HEK293T (cell line): ENCODE measurements around the gene SLC47A1.
"Not testable (repeated sequence)": the region's sequence is repeated elsewhere in the genome, so short reads cannot be mapped to it uniquely, and the experiment has no call there.

Experiments
- CTCF ChIA-PET: fragments of 350-600 bp; formaldehyde crosslinking; extraction: SDS; loops from one replicate; lab custom pipeline; 2021; ENCODE audit warnings: antibody characterized with exemption, inconsistent platforms; lab: Yijun Ruan, JAX
- POLR2A ChIA-PET: fragments of 350-600 bp; formaldehyde crosslinking; extraction: SDS; loops from one replicate; lab custom pipeline; 2020; ENCODE audit warnings: antibody characterized with exemption, inconsistent platforms; lab: Yijun Ruan, JAX
- DNase-seq: peaks from one replicate; pipeline ENCODE4 v3.0.0; 2012; ENCODE audit warnings: mixed read lengths; ENCODE audit errors: extremely low spot score
- ARNT ChIP-seq: fragments of 450-650 bp; IDR thresholded peaks from 2 replicates; pipeline ENCODE4 v1.6.1; 2017; ENCODE audit warnings: mild to moderate bottlenecking
- BHLHE40 ChIP-seq: fragments of 450-650 bp; IDR thresholded peaks from 2 replicates; pipeline ENCODE4 v1.6.1; 2016; ENCODE audit warnings: mild to moderate bottlenecking, moderate library complexity, borderline replicate concordance
- CTBP1 ChIP-seq: fragments of 450-650 bp; IDR thresholded peaks from 2 replicates; pipeline ENCODE4 v1.6.1; 2016; ENCODE audit warnings: borderline replicate concordance
- ELF4 ChIP-seq: fragments of 450-650 bp; IDR thresholded peaks from 2 replicates; pipeline ENCODE4 v1.6.1; 2017; ENCODE audit warnings: antibody characterized with exemption
- FOXA1 ChIP-seq: fragments of 450-650 bp; IDR thresholded peaks from 2 replicates; pipeline ENCODE4 v1.6.1; 2016; ENCODE audit warnings: mild to moderate bottlenecking
- FOXK2 ChIP-seq: fragments of 450-650 bp; IDR thresholded peaks from 2 replicates; pipeline ENCODE4 v1.6.1; 2016; ENCODE audit warnings: mild to moderate bottlenecking
- FOXM1 ChIP-seq: fragments of 450-650 bp; IDR thresholded peaks from 2 replicates; pipeline ENCODE4 v1.6.1; 2017; ENCODE audit warnings: mild to moderate bottlenecking, borderline replicate concordance
- HDGF ChIP-seq: fragments of 450-650 bp; IDR thresholded peaks from 2 replicates; pipeline ENCODE4 v1.6.1; 2017; ENCODE audit warnings: antibody characterized with exemption, borderline replicate concordance
- L3MBTL2 ChIP-seq: fragments of 450-650 bp; conservative IDR thresholded peaks from 2 replicates; pipeline ENCODE4 v1.6.1; 2016; ENCODE audit warnings: mild to moderate bottlenecking
- LEF1 ChIP-seq: fragments of 450-650 bp; IDR thresholded peaks from 2 replicates; pipeline ENCODE4 v1.6.1; 2017; ENCODE audit warnings: mild to moderate bottlenecking, borderline replicate concordance
- NFRKB ChIP-seq: fragments of 450-650 bp; IDR thresholded peaks from 2 replicates; pipeline ENCODE4 v1.6.1; 2016; ENCODE audit warnings: mild to moderate bottlenecking, moderate library complexity
- SP1 ChIP-seq: fragments of 450-650 bp; IDR thresholded peaks from 2 replicates; pipeline ENCODE4 v1.6.1; 2017
- SUZ12 ChIP-seq: fragments of 450-650 bp; IDR thresholded peaks from 2 replicates; pipeline ENCODE4 v1.6.1; 2016; ENCODE audit warnings: mild to moderate bottlenecking
- TARDBP ChIP-seq: fragments of 450-650 bp; IDR thresholded peaks from 2 replicates; pipeline ENCODE4 v1.6.1; 2016
- ZNF384 ChIP-seq: fragments of 450-650 bp; IDR thresholded peaks from 2 replicates; pipeline ENCODE4 v1.6.1; 2016
- TF ChIP-seq, protein P1 (sequence below): fragments of 450-650 bp; IDR thresholded peaks from 2 replicates; pipeline ENCODE4 v1.6.1; 2016

SLC47A1 gene

DNA sequence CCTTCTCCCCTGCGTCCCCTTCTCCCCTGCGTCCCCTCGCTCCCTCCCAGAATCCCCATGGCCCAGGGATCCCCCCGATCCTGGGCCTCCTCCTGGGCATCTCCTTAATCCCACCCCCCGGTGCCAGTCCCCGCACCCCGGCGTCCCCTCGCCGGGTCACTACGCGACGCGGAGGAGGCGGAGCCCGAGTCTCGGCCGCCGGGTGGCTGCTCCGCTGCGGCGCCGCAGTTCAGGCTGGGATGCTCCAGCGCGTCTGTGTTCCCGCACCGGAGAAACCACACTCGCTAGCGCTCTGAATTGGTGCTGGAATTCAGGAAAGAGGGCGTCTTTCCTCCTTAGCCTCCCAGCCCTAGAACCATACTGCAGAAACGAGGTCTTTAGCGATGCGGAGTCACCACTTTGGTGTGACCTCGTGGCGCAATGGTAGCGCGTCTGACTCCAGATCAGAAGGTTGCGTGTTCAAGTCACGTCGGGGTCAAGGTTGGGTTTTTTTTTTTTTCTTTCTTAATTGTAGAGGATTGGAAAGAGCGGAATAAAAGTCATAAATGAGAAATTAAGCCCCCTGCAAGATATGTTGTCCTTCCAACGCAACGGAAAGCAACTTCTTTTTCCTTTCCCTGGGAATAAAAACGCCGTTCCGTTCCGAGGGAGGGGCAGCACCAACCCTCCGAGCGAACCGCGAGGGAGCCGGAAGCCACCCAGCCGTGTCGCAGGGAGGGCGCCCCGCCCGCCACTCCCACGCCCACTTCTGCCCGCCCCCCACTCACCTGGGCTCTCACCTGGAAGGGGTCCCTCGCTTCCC is 25.7 kb upstream of the SLC47A1 start:
- POLR2A ChIA-PET: no interaction called here
- CTCF ChIA-PET: no interaction called here
- DNase-seq: peak; percentile 88
- TF ChIP-seq L3MBTL2 (peak; percentile 49; the same call in 1 of the 2 replicates), FOXK2 (no peak), TARDBP (peak; percentile 65; the same call in 1 of the 2 replicates), CTBP1 (peak; percentile 77; the same call in 1 of the 2 replicates), LEF1 (no peak), ZNF384 (peak; percentile 94), SP1 (no peak), FOXA1 (no peak), ELF4 (no peak)
- TF ChIP-seq, protein P1, sequence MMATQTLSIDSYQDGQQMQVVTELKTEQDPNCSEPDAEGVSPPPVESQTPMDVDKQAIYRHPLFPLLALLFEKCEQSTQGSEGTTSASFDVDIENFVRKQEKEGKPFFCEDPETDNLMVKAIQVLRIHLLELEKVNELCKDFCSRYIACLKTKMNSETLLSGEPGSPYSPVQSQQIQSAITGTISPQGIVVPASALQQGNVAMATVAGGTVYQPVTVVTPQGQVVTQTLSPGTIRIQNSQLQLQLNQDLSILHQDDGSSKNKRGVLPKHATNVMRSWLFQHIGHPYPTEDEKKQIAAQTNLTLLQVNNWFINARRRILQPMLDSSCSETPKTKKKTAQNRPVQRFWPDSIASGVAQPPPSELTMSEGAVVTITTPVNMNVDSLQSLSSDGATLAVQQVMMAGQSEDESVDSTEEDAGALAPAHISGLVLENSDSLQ: no peak

DNA sequence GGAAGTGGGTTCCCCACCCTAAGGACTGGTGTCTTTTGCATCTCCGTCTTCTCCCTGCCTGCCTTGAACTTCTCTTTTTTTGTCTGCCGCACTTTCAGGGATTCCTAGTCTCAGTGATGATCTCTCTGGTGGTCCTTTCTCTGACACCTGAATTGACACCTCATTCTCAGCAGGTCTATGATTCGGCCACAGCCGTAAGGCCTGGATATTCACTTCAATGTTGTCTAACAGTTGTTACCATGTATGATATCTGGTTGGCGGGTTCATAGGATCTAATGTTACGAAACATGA is 25.1 kb upstream of the SLC47A1 start:
- TF ChIP-seq, protein P1: no peak
- no peak for TF ChIP-seq L3MBTL2
- TF ChIP-seq HDGF: no peak
- TF ChIP-seq BHLHE40: no peak
- no peak for TF ChIP-seq ELF4
- ChIA-PET CTCF (no interaction called here), POLR2A (no interaction called here)
- DNase-seq: no peak

- CTCF ChIA-PET, DNase-seq: not testable (repeated sequence)
- POLR2A ChIA-PET: interaction anchor here (1.4 kb wide), 1 partner anchor 139 kb away, joined by 4 read pairs; the partner anchor contains the start of gene ALDH3A2
These were observed 24.3 kb upstream of the SLC47A1 start for GRCh38 chr17:19509281-19509852.

DNA sequence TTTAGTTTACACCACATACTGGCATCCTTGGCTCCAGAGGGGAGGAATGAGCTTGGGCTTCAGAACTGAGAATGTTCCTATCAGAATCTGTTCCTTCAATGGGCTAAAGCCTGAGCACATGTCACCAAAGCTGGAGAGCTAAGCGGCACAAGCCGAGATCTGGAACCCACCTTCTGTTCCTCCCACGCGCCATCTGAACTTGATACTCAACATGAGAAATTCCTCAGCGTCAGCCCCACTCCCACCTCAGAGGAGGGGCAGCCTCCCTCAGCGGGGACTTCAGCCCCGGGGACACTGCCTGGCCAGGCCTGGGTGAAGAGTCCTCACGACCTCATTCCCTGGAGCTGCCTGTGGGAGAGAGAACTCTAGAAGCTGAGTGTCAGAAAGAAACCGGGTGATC is 22.8 kb upstream of the SLC47A1 start:
- no peak for DNase-seq
- CTCF ChIA-PET: interaction anchor here (1.0 to 1.2 kb wide), 3 partner anchors 23 to 252 kb away, joined by 3 to 4 read pairs (median 3); partner anchors contain the start of genes ALDH3A2 and SLC47A1
- TF ChIP-seq NFRKB (no peak), SUZ12 (no peak), FOXM1 (no peak), L3MBTL2 (peak; percentile 69)
- POLR2A ChIA-PET: interaction anchor here (1.1 to 1.7 kb wide), 2 partner anchors 134 to 138 kb away, joined by 3 to 15 read pairs; partner anchors contain the start of gene ALDH3A2

DNA sequence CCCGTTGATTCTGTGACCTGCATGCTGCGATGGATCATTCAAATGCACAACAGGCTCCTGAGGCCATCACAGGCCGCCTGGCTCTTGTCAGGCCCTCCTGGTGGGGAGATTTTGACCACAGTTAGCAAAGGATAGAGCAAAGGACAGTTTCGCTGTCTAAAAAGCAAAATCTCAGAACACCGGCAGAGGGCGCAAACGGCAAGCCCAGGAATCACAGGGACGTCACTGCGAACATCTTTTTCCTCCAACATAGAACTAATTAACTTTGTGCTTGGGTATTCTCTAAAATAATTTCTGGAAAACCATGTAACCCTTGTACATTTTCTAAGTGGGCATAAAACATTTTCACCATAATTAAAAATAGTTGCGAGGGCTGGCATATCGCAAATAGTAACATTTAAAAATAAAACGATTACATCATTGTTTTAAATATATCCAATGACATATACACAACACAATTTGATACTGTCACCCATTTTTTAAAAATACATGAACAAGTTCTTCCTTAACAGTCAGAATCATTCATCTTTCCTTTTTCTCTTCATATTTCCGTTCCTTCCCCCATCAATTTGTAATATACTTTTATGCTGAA is 19.7 kb upstream of the SLC47A1 start:
- CTCF ChIA-PET: interaction anchor here (1.0 to 2.3 kb wide), 7 partner anchors 16 to 252 kb away, joined by 3 to 22 read pairs (median 4); no protein-coding TSS in a partner anchor

DNA sequence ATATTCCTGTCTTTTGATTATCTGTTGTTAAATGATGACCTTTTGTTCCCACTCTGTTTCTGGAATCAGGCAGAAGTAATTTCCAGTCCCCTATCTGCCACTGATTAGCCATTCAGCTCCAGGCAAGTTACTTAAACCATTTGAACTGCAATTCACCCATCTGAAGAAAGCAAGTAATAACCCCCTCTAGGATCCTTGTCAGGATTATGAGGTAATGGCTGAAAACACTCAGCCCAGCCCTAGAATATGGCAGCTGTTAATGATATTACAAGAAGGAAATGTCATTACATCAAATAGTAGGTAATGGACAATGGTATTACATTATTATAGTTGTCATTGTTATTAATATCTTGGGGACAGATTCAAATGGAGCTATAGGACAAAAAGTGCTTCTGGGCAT is 16.0 kb upstream of the SLC47A1 start:
- no peak for TF ChIP-seq ELF4
- no peak for TF ChIP-seq SP1
- no peak for TF ChIP-seq HDGF
- no peak for TF ChIP-seq CTBP1
- TF ChIP-seq ARNT: no peak
- TF ChIP-seq, protein P1: no peak
- TF ChIP-seq SUZ12: no peak
- TF ChIP-seq FOXA1: no peak
- ChIA-PET CTCF (interaction anchor here (1.1 to 1.7 kb wide), 2 partner anchors 245 to 249 kb away, joined by 4 to 6 read pairs; no protein-coding TSS in a partner anchor), POLR2A (interaction anchor here (0.9 to 4.6 kb wide), 2 partner anchors 16 to 130 kb away, joined by 5 to 28 read pairs; partner anchors contain the start of genes ALDH3A2 and SLC47A1)
- no peak for DNase-seq

More for the DNA sequence above, 19.7 kb upstream of the SLC47A1 start:
- peak; percentile 63 for DNase-seq
- POLR2A ChIA-PET: interaction anchor here (1.6 kb wide), 1 partner anchor 134 kb away, joined by 14 read pairs; the partner anchor contains the start of gene ALDH3A2
- no peak for TF ChIP-seq TARDBP
- TF ChIP-seq ZNF384: 0 out of 2 replicates have a peak, but pooled peaks have one; percentile 8

DNA sequence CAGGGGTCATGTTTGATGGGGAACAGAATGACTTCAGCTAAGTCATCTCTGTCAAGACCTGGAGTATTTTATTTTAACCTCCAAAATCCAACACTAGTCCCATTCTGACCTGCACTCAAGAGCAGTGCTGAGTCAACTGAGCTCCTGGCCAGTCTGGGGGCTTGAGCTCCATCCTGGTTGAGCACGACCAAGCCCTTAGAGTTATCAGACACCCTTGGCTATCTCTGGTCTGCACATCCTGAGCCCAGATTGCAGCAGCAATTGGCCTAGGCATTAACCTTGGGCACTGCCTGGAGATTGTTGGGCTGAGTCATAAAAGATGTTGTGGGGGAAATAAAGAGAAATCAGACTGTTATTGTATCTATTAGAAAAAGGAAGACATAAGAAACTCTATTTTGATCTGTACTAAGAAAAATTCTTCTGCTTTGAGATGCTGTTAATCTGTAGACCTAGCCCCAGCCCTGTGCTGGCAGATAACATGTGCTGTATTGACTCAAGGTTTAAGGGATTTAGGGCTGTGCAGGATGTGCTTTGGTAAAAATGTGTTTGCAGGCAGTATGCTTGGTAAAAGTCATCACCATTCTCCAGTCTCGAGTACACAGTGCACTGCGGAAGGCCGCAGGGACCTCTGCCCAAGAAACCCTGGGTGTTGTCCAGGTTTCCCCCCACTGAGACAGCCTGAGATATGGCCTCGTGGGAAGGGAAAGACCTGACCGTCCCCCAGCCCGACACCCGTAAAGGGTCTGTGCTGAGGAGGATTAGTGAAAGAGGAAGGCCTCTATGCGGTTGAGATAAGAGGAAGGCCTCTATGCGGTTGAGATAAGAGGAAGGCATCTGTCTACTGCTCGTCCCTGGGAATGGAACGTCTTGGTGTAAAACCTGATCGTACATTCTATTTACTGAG is 14.0 kb upstream of the SLC47A1 start:
- DNase-seq, CTCF ChIA-PET: not testable (repeated sequence)
- POLR2A ChIA-PET: interaction anchor here (4.6 kb wide), 1 partner anchor 128 kb away, joined by 28 read pairs; the partner anchor contains the start of gene ALDH3A2
